SK-N-DZ (cell line): ENCODE results near the gene DDX54.
"Not testable (repeated sequence)": the region's sequence is repeated elsewhere in the genome, so short reads cannot be mapped to it uniquely, and the experiment has no call there.

Experiments
- DNase-seq: peaks from one replicate; pipeline ENCODE4 v3.0.0-alpha.2; 2015; ENCODE audit warnings: low spot score

DDX54 gene

DNA sequence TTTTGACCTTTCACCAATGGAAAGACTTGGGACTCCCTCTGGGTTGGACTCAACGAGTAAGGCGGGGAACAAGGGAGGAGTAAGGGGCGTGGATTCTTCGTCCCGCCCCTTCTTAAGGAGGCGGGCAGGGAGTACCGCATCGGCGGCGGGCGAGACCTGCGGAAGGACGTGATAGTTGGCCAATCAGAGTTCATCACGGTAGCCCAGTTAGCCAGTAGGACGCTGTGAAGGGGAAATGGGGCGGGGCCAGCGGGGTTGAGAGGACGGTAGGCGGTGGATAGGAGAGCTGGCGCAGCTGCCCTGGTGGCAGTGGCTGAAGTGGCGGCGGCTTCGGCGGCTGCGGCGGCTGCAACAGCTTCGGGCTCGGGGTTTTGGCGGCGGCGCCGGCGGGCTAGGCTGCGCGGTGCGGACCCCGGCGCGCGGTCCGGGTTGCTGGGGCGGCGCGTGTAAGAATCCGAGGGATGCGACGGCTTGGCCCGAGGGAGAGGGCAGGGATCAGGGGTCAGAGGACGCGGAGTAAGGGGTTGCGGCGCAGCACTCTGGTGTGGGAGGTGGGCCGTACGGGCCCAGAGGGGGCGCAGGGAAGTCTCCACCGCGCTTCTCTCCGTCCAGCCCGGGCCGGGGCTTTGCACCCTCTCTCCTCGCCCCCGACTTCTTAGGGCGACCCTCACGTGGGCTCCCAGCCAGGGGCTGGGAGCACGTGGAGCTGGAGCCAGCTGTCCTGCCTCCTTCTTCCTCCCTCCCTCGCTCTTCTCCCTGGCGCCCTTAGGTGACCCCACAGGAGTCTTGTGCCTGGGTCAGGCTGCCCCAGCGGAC lies 36.1 kb upstream of the DDX54 start, which contains the start of gene TPCN1:
Gene TPCN1 (plus strand): TSS at position 284 of the 816 bp plus-strand sequence. CDS start 5,389 bp downstream, outside the sequence.
- peak; percentile 100 for DNase-seq

DNA sequence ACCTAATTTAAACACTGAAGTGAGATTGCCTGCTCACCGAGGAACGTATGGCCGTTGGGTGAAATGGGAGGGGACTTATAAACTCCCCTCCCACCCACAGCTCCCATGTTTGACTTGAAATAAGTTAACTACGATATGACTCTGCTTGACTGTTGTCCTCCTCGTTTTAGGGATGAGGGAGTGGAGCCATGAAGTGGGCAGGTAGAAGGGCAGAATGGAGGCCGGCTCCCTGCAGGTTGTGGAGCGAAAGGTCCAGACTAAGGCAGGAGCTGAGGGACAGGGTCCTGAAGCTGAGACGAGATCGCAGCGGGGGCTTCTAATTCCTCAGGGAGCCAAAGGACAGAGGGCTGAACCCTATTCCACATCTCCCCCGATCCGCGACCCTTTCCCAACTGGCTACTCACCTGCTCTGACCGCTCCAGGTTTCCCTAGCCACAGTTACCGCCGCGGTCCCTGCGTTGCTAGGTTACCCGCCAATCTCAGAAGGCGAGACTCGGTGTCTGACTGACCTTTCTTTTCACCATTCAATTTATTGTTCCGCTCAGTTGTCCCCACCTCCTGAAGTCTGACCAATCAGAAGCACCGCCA lies 35.4 kb upstream of the DDX54 start:
- DNase-seq: no peak

DNA sequence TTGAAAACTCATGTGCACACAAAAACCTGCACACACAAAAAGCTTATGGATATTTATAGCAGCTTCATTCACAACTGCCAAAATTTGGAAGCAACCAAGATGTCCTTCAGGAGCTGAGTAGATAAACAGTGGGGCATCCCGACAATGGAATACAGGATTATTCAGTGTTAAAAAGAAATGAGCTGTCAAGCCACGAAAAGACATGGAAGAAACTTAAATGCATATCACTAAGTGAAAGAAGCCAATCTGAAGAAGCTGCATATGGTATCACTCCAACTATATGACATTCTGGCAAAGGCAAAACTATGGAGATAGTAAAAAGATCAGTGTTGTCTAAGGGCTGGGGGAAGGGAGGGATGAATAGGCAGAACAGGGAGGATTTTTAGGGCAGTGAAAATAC lies 30.7 kb upstream of the DDX54 start:
- DNase-seq: no peak

DNA sequence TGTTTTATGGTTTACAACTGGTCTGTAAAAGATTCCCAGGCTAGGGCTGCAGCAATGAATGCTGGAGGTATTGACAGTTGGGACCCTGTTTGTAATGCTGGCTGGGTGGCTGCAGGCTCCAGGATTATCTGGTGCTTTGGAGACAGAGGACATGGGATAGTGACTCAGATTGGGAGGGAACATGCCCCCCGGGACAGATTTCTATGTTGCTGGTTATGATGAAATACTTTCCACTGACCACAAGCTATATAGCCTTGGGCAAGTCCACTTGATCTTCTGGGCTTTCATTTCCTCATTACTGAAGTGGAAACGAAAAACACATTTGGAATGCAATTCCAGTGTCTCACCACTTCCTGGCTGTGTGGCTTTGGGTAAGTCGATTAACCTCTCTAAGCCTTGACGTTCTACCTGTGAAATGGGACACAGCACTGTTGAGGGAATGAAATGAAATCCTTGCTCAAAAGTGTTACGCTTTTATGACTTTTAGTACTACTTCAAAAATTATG lies 29.7 kb upstream of the DDX54 start:
- no peak for DNase-seq

DNA sequence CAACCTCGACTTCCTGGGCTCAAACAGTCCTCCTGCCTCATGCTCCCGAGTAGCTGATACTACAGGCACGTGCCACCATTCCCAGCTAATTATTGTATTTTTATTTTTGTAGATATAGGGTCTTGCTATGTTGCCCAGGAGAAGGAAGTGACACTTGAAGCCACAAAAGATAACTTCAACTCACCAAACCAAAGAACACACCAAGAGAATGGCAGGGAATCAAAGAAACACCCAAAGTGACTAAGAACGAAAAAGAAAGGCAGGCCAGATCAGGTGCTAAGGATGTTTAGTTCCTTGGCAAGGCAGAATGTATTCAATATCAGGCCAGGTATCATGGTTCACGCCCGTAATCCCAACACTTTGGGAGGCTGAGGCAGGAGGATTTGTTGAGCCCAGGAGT lies 25.9 kb upstream of the DDX54 start:
- no peak for DNase-seq

DNA sequence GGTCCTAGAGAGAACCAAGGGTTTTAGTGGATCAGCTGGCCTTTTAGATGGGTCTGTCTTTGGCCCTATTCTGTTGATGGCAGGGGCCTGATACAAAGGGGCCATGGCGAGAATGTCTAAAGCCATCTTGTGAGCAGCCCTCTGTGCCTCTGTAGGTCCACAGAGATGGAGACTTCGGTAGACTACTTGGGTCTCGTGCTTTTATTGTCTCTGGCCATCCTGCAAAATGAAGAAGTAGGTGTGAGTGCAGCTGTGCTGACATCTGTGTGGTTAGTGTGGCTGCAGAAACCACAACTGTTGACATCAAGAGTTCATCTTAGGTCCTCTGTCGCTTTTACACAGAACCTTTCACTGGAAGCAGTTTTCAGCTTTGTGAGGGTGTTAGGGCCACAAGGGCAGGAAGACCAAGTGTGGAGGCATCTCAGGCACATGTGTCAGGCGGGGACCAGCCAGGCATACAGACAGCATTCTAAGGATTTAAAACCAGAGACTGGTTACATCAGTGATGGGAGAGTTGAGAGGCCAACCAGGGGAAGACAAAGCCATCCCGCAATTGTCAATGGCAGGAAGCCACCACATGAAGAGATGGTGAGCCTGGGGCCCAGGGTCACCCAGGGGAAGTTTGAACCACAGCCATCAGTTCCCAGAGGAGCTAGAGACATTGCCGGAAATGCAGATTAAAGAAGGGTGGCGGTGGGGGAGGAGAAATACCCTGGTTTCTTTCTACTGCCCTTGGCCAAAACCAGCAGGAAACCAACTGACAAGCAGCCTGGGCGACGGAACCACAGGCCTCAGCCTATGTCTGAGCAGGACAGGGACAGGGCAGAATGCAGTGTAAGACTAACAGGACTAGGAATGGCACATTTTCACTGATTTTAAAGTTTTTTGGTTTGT lies 23.0 kb upstream of the DDX54 start:
- DNase-seq: no peak

DNA sequence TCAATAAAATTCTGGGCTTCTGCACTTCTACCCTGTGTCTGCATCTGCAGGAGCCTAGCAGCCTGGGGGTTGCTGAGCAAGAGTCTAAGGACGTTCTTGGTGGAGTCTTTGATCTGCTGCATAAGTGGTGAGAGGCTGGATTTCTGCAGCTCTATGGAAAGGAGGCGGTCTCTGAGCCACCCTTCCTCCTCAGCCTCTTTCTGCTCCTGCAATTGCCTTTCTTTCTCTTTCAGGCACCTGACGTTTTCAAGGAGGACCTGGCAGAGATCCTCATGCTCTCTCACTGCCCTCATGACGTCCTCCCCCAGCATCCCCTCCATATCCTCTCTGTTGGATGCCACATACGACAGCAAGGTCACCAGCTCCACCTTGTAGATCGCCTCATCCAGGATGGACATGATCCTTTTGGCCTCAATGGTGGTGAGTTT lies 22.3 kb upstream of the DDX54 start:
- no peak for DNase-seq

DNA sequence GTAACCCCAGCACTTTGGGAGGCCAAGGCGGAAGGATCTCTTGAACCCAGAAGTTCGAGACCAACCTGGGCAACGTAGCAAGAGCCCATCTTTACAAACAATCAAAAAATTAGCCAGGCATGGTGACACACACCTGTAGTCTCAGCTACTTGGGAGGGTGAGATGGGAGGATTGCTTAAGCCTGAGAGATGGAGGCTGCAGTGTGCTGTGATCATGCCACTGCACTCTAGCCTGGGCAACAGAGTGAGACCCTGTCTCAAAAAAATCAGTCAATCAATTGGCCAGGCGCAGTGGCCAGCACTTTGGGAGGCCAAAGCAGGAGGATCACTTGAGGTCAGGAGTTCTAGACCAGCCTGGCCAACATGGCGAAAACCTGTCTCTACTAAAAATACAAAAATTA lies 21.5 kb upstream of the DDX54 start:
- not testable (repeated sequence) for DNase-seq

DNA sequence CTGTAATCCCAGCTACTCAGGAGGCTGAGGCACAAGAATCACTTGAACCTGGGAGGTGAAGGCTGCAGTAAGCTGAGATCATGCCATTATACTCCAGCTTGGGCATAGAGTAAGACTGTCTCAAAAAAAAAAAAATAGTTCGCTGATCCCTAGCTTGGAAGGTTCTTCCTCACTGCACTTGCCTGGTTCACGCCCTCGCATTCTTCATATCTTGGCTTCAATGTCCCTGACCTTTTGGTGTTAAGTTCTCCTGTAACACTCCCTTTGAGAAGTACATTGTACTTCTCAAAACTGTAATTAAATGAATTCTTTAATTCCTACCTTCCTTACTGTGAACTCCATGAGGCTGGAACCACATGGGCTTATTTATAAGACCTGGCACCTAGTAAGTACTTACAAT lies 19.5 kb upstream of the DDX54 start:
- DNase-seq: no peak

DNA sequence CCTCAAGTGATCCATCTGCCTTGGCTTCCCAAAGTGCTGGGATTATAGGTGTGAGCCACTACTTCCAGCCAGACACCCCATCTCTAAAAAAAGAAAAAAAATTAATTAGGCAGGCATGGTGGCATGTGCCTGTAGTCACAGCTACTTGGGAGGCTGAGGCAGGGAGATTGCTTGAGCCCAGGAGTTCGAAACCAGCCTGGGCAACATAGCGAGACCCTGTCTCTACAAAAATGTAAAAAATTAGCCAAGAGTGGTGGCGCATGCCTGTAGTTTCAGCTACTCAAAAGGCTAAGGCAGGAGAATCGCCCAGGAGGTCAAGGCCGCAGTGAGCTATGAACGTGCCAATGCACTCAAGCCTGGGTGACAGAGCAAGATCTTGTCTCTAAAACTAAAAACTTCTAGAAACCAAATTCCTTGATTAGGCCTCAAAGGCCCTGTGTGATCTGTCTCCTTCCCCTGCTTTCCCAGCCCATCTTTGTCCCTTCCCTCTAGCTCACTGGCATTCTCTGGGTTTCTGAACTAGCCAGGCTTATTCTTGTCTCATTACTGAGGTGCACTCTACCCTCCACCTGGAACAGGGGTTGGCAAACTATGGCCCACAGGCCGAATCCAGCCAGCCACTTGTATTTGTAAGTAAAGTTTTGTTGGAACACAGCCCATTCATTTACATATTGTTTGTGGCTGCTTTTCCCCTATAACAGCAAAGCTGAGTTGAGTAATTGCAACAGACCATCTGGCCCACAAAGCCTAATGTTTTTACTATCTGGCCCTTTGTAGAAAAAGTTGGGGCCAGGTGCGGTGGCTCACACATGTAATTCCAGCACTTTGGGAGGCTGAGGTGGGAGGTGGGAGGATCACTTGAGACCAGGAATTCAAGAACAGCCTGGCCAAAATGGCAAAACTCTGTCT lies 18.8 kb upstream of the DDX54 start:
- DNase-seq: no peak

DNA sequence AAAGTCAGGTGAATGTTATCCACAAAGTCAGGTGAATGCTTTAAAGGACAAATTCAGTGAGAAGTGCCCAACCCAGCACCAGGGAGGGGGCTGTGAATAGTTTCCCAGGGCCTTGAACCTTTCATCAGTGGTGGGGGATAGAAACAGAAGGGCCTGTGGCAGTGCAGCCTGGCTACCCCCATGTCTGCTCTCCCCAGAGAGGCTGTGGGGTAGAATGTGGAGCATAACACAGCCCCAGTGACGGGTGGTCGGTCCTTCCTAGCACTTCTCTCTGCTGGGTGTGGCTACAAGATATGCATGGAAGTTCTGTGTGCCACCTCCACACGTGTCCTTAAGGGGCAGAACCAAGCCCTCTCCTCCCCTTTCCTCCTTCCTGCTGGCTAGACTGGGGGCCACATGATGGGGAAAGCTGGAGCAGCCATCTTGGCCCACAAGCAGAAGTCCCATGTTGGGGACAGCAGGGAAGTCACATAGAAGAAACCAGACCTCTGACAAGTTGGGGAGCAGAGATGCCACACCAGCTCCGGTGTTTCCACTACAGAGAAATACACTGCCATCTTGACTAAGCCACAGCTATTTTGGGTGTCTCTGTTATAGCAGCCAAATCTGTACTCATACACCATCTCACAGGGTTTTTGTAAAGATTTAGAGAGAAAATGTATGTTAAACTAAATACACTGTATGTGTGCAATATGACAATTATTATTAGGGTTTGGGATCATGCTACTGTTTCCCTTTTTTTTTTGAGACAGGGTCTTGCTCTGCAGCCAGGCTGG lies 17.2 kb upstream of the DDX54 start:
- DNase-seq: no peak

DNA sequence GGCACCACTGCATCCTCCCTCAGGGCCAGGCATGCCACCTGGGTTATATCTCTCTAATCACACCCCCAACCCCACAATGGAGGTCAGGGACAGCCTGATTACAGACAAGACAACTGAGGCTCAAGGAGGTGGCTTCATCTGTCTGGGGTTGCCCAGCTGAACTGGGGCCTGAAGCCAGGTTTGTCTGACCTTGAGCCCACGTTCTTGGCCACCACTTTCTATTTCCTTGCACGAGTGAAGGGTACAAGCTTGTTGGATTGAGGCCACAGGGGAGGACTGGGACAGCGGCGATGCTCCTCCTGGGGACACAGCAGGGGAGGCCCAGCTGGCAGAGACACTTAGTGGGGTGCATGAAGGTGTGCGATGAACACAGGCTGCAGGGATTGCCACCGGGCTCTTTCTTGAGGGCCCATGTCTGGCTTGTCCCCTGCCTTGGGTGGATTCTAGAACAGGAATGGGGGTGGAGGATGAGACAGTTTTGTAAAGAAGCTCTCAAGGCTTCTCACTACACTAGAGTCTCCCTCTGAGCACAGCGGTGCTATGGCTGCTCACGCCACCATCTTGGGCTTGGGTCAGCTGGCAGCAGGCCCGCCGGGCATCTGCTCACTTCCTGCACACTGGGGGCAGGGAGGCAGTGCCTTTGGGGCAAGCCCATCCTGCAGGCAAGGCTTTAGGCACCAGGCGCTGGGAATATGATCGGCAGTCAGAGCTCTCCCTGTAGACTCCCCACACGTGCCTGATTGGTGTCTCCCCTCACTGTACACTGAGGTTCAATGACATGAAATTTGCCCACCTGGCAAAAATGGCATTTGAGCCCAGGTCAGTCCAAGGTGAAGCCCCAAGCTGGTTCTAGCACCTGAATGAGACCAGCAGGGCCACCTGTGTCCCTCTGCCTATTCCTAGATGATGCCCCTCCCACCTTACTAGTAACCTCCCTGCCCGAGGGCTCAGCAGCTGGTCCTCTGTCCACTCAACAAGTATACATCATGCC lies 16.2 kb upstream of the DDX54 start:
- no peak for DNase-seq

DNA sequence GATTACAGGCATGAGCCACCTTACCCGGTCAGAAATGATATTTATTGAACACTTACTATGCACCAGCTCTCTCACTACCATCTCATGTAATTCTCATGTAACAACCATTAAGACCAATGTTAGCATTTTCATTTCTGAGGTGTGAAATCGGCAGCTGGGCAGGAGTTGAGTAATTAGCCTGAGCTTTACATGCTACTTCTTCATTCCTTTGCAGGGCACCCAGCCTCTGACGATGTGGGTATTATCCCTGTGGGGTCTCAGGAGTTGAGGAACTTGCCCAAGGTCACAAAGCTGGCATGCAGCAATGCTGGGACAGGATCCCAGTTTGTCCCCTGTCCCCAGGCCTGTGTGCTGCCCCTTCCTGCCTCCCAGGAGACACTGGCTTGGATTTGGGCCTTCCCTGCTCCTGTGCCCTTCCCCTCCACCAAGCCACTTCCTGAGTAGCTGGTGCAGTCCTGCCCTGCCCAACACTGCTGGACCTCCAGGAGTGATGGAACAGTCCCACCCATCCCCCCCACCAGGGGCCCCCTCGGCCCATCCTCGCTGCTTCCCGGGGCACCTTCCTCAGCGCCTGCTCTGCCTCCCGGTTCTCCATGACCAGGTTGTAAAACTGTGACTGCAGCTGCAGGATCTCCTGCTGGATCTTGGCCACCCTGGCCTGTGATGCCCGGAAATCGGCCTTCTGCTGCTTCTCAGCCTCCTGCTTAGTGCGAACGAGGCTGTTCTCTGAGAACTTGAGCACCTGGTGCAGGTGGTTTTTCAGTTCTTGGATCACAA lies 14.9 kb upstream of the DDX54 start:
- no peak for DNase-seq

DNA sequence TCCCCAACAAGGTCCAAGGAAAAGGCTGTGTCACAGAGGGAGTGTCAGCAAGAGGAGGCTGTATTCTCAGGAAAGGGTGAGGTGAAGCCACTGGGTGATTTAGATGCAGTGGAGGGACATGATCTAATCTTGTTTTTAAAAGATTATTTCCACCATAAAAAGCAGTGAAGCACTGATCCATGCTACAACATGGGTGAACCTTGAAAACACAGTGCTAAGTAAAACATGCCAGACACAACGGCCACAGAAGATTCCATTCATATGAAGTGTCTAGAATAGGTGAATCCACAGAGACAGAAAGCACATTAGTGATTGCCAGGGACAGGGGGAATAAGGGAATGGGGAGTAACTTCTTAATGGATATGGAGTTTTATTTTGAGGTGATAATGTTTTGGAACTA lies 13.0 kb upstream of the DDX54 start:
- DNase-seq: no peak

DNA sequence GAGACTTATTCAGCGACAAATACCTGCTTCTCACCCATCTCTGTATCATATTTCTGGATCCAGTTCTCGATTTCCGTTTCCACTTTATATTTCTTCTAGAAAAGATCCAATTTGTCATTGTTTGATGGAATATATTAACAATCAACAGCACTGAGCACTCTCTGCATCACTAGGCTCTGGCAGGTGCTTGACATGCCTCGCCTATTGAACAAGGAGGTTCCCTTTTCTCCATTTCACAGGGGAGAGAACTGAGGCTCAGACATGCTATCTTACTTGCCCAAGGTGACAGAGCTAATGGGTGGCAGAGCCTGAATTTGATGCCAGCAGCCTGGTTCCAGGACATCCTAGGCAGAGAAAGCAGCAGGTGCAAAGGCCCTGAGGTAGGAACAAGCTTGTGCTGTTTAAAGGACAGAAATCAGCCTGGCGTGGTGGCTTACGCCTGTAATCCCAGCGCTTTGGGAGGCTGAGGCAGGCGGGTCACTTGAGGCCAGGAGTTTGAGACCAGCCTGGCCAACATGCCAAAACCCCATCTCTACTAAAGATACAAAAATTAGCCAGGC lies 12.3 kb upstream of the DDX54 start:
- DNase-seq: no peak

DNA sequence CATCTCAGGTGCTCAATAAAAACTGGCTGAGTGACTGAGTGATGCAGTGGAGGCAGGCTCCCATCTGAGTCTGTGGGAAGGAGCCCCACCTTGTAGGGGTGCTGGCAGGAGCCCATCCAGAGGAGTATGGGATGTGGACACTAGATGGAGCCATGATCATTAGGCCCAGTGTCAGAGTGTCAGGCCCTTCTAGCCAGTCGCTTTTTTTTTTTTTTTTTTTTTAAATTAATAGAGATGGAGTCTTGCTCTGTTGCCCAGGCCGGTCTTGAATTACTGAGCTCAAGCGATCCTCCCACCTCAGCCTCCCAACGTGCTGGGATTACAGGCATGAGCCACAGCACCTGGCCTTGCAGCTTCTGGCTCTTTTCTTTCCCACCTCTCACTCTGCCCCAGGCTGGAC lies 11.7 kb upstream of the DDX54 start:
- DNase-seq: peak; percentile 65

DNA sequence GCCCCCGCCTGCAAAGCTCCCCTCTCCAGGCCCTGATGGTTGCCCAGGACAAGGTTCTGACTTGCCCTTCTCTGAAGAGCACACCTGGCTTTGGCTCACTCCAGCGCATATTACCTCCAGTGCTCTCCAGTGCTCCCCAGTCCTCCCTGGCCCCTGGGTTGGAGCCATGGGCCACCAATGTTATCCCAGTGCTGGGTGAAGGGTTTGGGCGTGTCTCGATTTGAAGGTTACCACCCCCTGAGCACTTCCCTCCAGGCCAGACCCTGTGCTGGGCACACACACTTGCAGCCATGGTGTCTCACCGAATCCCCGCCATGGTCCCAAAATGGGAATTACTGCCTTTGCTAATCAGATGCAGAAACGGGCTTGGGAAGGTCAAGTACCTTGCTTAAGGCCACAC lies 11.3 kb upstream of the DDX54 start:
- no peak for DNase-seq

DNA sequence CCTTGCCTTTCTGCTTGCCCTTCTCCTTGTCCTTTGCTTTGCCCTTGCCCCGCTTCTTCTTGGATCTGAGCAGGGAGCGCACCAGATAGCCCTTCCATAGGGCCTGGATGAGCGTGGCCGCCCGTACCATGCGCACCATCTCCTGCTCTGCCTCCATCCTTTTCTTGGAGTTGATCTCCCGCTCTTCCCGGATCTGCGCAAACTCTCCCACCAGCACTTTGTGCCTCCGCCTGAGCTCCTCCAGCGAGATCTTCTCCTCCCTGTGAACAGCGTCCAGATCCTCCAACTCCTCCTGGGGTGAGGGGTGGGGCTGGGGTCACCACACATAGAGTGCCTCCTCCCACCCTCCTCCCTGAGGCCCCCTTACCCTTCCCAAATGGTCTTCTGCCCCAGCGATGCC lies 10.3 kb upstream of the DDX54 start:
- DNase-seq: no peak
